ENCODE data around the gene PRR22.
"Not testable (repeated sequence)": the region's sequence is repeated elsewhere in the genome, so short reads cannot be mapped to it uniquely, and the experiment has no call there.

The PRR22 gene

DNA sequence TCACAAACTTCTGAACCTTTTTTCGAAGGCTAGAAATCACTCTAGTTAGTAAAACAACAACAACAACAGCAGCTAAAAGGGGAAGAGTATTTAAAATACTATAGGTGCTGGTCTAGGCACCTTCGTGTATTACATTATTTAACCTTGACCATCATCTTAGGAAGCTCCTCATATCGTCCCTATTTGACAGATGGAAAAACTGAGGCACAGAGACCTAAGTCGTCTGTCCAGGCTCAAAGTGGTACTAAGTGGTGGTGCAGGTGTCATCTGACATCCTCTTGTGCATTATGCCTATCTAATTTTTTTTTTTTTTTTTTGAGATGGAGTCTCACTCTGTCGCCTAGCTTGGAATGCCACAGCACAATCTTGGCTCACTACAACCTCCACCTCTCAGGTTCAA lies 35.0 kb downstream of the PRR22 start:
- H3K4me3 ChIP-seq (ENCODE audit: low read depth, low read length), result no peak overlapping the region
- no peak for DNase-seq (ENCODE audit: low read depth)
- TF ChIP-seq CTCF (IDR thresholded peaks at IDR 0.05; ENCODE audit: control insufficient read depth, extremely low read depth, insufficient read depth), result no peak

- not testable (repeated sequence) for DNase-seq (ENCODE audit: low read depth); H3K4me3 ChIP-seq (ENCODE audit: low read depth, low read length)
Measured at GRCh38 chr19:5748920-5749319, 35.6 kb downstream of the PRR22 start.

DNA sequence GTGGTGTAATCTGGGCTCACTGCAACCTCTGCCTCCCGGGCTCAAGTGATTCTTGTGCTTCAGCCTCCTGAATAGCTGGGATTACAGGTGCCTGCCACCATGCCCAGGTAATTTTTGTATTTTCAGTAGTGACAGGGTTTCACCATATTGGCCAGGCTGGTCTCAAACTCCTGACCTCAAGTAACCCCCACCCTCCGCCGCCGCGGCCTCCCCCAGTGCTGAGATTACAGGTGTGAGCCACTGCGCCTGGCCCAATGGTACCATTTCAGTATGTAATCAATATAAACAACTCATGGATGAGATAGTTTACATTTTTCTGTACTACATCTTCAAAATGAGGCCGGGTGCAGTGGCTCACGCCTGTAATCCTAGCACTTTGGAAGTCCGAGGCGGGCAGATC lies 39.5 kb downstream of the PRR22 start:
- H3K4me3 ChIP-seq (ENCODE audit: low read depth, low read length); DNase-seq (ENCODE audit: low read depth): not testable (repeated sequence)

GRCh38 chr19:5743630-5744029 lies 40.9 kb downstream of the PRR22 start:
- H3K4me3 ChIP-seq (ENCODE audit: low read depth, low read length), result no peak overlapping the region
- no peak for TF ChIP-seq CTCF (IDR thresholded peaks at IDR 0.05; ENCODE audit: control insufficient read depth, extremely low read depth, insufficient read depth)
- DNase-seq (ENCODE audit: low read depth), result no peak

DNA sequence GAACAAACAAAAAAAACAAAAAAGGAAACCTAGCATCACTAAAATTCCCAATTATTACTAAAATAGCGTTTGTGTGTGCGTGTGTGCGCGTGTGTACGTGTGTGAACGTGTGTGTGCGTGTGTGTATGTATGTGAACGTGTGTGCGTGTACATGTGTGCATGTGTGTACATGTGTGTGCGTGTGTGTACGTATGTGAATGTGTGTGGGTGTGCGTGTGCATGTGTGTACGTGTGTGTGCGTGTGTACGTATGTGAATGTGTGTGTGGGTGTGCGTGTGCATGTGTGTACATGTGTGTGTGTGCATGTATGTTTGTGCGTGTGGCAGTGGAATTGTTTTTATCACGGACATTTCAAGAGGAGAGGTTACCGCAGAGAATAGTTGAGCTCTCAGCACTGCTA lies 42.5 kb downstream of the PRR22 start:
- H3K4me3 ChIP-seq (ENCODE audit: low read depth, low read length), result no peak overlapping the region
- TF ChIP-seq CTCF (IDR thresholded peaks at IDR 0.05; ENCODE audit: control insufficient read depth, extremely low read depth, insufficient read depth), result no peak
- DNase-seq (ENCODE audit: low read depth), result no peak

GRCh38 chr19:5738423-5738822 lies 46.1 kb downstream of the PRR22 start:
- no peak for TF ChIP-seq CTCF (IDR thresholded peaks at IDR 0.05; ENCODE audit: control insufficient read depth, extremely low read depth, insufficient read depth)
- DNase-seq (ENCODE audit: low read depth), result no peak
- H3K4me3 ChIP-seq (ENCODE audit: low read depth, low read length), result no peak overlapping the region

GRCh38 chr19:5733172-5733571 lies 51.4 kb downstream of the PRR22 start:
- H3K4me3 ChIP-seq (ENCODE audit: low read depth, low read length); DNase-seq (ENCODE audit: low read depth): not testable (repeated sequence)
